GM18907 (cell line): ENCODE results near the gene AP1S2.
"Not testable (repeated sequence)": the region's sequence is repeated elsewhere in the genome, so short reads cannot be mapped to it uniquely, and the experiment has no call there.

Source experiments
- ATAC-seq: cut with Tn5 transposase; IDR thresholded peaks from one replicate; pipeline ENCODE4 v1.9.1; 2021; ENCODE audit warnings: mild to moderate bottlenecking, moderate library complexity; ENCODE audit not compliant: unreplicated experiment

AP1S2 gene

DNA sequence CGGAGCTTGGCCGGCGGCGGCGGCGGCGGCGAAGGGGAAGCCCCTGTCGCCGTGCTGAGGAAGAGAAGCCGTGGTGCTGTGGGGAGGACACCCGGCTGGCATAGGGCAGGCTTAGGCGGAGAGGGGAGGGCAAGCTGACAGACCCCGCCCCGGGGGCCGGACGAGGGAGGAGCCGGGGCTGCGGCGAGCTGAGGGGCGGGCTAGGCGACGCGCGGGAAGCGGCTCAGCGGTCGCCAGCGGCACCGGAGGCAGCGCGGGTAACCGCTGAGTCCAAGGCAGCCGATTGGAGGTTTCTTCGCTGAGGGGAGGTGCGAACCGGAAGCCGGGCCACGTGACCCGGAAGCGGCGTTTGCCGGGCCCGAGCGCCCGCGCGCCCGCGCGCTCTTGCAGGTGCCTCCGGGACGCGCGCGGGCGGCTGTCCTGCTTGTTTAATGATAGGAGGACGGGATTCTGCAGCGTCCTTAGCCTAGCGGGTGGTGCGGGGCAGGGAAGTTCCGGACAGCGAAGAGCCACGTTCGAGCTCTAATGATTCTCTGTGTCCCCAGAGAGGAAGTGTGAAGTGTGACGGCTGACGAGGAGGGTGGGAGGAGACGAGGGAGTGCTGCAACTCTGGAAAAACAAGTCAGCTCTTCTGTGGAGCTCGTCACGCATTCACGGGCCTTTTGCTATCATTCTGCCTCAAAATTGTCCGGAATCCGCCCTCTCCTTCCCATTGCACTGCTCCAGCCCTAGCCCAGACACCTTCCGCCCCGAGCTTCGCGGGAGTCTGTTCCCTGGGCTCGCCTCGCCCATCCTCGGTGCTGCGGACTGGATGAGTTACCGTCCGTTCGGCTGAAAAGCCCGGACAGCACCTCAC, at the start of gene AP1S2:
Gene AP1S2, minus strand, starts transcription at position 102 of the 856 bp plus-strand sequence. CDS start 2,289 bp downstream, outside the sequence.
- peak; percentile 96 for ATAC-seq

DNA sequence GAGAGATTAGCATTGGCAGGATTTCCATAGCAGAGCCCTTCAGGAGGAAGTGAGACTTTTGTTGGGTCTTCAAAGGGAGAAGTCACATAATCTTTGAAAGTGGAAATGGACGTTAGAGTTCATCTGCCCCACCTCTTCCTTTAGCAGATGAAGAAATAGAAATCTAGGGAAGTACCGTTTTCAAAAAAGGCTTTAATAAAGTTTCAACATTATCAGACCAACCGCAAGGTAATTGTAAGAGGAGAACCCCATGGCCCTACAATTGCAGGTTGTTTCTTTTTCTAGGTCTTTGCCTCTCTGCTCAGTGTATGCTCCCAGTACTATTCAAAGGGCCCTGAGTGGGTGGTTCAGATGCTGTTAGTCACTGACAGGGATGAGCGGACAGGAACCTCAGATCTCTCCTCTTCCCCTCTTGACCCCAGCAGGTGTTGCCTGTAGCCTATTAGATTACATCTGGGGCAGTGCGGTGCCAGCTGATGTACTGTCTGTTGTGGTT, 48.6 kb upstream of the AP1S2 start:
- ATAC-seq, result peak; percentile 96

DNA sequence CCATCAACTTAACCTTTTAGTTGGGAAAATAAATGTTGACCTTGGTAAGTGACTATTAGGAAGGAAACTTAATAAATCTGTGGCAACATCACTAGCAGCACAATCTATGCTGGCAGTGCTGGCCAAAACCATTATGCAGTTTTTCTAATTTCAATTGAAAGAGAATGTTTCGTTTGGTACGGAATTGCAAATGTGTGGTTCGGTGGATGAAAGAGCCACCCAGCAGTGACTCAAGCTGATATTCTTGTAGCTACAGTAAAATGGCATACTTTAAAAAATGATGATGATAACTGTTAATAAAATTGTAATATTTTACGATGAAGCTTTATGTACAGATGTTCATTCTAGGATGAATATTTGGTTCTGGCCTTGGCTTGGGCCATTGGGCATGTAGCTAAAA, 40.7 kb upstream of the AP1S2 start:
- no peak for ATAC-seq

DNA sequence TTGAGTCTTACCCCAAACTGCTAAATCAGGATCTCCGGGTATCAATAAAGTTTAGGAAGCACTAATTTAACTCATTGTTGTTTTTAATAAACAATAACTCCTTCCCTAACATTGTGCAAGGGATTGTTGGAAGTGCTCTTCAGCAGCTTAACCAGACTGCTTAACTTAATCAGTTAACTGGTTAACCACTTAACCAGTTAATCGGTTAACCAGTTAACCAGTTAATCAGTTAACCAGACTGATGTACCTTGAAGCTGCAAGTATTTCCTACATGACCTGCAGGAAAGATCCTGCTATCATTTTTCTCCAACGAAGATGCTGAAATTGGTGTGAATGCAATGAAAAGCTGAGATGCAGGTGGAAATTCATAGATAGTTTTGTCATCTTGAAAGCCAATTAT, 40.1 kb upstream of the AP1S2 start:
- no peak for ATAC-seq

DNA sequence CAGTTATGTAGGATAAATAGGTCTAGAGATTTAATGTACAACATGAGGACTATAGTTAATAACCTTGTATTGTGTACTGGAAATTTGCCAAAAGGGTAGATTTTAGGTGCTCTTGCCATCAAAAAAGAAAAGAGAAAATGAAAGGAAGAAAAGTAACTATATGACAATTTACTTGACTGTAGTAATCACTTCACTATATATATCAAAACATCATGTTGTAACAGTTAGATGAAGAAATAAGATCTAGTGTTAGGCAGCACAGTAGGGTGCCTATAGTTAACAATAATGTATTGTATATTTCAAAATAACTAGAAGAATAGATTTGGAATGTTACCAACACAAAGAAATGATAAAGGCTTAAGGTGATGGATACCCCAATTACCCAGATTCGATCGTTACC, 35.9 kb upstream of the AP1S2 start:
- ATAC-seq, result no peak

DNA sequence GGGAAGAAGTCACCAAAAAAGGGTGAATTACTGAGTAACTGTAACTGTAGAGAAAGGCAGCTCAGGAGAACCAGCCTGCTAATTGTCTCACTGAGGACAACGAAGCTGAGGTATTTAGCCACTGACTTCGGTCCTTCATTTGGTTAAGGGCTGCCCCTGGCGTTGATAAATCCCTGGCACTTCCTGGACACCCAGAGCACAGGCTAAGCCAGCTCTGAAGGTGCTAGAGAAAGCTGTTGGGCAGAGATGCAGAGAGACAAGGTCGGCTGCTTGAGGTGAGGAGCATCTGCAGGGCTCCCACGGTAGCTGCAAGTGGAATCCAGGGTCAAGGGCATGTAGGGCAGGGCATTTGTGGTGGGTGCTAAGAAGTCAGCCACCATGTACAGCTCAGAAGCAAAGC, 33.4 kb upstream of the AP1S2 start:
- no peak for ATAC-seq

DNA sequence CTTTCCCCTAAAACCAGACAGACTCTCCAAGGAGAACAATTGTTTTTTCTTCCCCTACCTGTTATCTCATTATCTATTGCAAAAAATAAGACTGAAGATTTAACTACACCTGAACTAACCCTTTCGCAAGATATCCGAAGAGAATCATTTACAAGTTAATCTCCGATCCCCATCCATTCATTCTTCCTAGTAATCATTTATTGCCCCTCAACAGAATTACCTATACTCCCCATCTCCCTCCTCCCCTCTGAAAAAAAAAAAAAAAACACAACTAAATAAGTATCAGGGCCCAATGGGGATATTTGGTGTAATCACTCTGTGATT, 28.9 kb upstream of the AP1S2 start:
- ATAC-seq, result no peak

DNA sequence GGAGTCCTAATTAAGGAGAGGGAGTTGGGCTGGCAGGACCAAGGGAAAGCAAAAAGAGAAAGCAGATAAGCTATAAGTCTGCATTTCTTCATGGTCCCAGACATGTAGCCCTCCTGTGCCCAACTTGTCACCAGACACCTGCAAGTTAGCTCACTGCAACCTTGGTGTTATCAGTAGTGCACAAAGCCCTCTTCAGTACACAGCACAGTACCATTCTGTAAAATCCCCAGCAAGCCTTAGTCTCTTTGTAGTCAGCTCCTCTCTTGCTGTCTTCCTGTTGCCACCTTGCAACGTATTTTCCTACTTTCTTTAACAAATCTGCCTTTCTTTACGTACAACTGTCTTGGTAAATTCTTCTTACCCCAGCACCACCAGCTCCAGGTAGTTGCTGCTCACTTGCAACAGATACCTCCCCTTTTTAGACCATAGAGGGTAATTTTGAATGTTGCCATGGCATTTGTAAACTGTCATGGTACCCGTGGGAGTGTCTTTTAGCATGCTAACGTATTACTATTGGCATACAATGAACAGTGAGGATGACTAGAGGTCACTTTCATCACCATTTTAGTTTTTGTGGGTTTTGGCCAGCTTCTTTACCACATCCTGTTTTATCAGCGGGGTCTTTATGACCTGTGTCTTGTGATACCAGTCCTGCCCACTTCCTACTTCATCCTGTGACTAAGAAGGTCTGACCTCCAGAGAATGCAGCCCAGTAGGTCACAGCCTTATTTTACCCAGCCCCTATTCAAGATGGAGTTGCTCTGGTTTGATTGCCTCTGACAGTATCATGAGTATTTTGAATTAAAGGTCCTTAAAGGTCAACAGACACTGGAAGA, 28.3 kb upstream of the AP1S2 start:
- peak; percentile 89 for ATAC-seq

DNA sequence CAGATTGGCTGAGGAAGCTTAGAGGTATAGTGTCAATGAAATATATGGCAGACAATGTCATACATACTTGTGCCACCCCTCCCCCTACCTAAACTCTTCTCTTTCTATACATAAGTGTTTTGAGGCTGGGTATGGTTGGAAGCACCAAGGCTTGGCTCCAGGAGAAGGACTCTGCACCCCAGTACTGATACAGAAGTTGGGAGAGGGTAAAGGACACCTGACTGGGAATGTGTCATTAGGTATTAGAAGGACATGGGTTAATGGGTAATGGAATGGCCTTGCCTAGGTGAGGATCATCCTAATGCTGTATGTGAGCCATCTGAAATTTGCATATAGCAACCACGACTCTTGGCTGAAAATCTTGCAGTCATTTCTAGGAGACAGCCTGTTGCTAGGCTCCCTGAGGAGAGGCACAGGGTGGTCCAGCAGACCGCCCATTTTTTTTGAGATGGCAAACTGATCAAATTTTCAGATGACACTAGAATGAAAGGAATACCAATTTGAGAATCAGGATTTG, 26.8 kb upstream of the AP1S2 start:
- peak; percentile 38 for ATAC-seq

DNA sequence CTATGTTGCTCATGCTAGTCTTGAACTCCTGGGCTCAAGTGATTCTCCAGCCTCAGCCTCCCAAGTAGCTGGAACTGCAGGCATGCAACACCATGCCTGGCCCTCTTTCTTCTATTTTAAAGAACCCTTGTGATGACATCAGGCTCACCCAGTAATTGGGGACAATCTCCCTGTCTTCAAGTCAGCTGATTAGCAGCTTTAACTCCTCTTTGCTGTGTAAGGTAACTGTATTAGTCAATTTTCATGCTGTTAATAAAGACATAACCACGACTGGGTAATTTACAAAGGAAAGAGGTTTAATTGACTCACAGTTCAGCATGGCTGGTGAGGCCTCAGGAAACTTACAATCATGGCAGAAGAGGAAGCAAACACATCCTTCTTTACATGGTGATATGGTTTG, 23.3 kb upstream of the AP1S2 start:
- not testable (repeated sequence) for ATAC-seq

DNA sequence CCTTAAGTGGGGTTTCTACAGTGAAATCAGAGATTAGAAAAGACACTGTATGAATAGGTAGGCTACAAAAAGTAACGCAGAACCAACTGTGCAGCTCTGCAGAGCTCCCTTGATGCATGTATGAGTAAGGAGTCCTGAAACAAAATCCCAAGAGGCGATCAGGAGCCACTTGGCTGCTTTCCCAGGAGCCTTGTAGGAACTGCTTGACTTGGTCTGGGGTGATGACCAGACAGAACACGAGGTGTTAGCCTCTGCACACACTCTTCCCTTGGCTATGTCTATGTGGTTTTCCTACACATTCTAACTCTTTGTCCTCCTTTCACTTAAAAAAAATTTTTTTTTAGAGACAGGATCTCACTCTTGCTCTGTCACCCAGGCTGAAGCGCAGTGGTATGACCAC, 22.8 kb upstream of the AP1S2 start:
- ATAC-seq, result no peak

DNA sequence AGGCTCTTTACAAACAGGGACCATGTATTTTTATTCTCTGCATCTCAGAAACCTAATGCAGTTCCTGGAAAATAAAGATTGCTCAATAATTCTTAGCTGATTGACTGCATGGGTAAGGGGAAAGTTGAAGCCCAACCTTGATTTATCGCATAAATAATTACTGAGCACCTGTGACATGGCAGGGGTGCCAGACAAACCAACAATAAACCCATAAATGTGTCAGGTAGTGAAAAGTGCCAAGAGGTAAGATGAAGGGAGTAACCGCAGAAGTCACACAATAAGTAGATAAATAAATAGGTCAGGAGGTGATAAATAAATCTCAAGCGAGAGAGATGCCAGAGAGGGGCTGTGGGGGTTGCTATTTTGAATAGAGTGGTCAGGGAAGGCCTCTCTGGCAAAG, 20.1 kb upstream of the AP1S2 start:
- ATAC-seq, result no peak

DNA sequence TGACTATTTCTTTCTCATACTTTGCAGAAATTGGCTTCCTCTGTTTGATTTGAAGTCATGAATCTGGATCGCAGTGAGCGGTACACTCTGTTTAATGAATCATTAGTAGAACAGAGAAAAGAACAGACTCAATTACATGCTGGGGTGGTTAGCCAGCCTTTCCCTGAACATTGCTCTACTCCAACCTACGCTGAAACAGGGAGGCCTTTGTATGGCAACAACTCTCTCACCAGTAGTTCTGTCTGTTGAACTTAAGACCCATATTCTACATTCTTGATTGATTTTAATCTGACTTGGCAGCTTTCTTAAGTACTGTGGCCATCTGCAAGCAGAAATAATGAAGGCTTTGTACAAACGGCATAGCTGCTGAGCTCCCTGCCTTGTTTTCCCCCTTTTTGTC, 19.0 kb upstream of the AP1S2 start:
- no peak for ATAC-seq

DNA sequence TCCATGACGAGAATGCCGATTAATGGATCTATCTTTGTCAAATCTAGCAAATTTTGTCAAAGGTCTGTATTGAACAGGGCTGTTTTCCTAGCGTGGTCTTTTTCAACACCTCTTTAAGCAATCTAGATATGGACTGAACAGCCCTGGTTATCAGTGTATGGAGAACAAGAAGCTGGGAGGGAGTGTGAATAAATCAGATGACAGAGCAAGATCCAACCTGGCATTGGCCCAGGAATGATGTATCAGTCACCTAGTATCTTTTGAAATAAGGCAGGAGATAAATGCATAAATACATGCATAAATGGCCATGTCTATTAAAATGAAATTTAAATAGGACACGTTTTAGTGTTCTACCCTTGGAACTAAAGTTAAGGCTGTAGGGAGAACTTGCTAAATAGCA, 15.7 kb upstream of the AP1S2 start:
- ATAC-seq, result no peak

DNA sequence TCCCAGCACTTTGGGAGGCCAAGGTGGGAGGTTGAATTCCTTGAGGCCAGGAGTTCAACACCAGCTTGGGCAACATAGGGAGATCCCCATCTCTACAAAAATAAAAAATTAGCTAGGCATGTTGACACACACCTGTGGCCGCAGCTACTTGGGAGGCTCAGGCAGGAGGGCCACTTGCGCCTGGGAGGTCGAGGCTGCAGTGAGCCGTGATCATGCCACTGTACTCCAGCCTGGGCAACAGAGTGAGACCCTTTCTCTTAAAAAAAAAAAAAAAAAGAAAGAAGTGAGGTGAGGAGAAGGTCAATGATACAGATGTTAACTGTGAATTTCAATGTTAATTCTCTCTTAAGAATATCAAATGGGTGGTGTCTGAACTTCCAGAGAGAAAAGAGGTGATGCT, 15.1 kb upstream of the AP1S2 start:
- ATAC-seq, result no peak

DNA sequence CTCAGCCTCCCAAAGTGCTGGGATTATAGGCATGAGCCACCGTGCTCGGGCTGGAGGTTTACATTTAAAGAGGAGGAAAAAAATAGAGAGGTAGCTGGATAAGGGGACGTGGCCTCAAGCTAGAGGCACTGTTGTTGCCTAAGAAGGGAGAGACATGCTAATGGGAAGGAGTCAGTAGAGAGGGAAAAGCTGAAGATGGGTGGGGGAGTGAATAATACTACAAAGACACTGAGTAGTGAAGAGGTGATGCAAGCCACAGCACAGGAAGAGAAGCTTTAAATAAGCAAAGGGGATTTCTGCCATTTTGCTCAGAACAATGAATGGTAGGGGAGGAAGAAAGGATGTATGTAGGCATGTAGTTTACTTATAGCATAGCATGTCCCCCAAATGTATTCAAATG, 11.5 kb upstream of the AP1S2 start:
- ATAC-seq, result no peak

DNA sequence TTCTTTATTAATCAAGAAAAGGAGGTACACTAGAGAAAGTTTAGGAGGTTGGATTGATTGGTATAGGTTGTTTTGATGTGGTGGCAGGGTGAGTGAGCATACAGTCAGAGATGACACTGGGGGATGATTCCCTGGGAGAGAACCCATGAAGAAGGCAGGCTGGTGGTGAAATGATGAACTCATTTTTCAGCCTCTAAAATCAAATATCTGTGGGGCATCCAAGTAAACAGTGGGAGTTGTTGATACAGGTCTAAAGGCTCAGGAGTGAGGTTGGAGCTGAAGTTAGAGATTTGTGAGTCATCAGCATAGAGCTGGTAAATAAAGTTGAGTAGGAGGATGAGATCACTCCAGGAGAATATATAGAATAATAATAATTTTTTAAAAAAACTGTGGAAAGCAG, 10.0 kb upstream of the AP1S2 start:
- no peak for ATAC-seq

DNA sequence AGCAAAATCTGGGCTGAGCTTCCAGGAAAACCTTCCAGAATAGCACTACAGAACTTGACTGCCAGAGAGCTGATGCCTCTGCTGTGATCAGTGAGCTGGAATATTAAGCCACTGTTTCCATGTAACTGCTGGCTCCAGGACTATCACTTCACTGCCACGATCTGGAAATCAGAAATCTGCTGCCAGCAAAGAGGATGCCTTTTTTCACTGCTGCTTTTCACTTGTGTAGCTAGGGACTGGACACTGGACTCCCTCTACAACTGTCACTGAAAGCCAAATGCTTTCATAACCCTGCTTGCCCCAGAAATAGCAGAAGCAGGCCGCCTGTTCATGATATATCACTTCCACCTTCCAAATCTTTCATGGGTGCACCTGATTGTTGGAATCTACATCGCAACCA, 9.4 kb upstream of the AP1S2 start:
- ATAC-seq, result no peak

DNA sequence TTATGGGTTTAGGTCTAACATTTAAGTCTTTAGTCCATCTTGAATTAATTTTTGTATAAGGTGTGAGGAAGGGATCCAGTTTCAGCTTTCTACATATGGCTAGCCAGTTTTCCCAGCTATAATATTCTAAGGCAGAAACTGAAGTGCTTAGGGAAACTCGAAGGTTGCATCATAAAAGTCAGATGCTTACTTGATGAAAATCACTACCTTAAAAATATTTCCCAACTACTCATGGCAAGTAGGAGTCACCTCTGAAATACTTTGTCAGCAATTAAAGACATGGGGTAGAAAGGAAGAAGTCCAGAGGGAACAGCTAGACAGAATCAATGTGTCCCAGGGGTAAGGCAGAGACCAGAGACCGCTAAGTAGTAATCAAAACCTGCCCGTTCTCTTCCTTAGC, 6.3 kb upstream of the AP1S2 start:
- ATAC-seq, result no peak

DNA sequence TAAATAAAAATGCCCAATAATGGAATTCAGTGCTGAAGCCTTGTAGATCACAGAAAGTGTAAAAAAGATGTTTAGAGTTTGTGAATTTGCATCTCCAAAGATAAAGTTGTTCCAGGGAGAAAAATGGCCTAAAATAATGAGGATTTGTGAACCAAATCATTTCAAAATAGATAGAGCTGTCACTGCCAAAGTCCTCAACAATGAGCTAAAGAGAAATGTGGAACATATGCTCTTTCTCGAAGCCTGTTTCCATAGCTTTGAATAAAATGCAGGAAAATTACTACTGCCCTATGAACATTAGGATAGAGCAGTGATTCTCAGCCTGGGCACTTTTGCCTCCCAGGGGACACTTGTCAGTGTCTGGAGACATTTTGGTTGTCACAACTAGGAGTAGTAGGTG, 3.4 kb upstream of the AP1S2 start:
- ATAC-seq, result no peak

DNA sequence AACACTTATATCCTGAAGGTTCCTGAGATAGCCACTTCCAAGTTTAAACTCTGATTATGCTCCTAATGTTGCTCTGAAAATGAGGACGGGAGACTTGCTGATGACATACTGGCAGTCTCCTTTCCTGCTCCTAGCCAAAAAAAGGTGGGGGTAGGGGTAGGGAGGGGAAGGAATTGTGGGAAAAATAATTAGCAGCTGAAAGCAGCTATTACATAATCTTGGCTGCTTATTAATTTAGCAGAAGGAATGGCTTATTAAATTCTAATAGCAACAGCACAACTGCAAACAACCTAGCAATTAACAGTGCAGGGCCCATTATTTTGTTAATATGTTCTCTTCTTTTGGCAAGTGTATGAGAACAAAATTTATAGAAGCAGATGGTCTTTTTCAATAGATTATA, 2.0 kb upstream of the AP1S2 start:
- ATAC-seq, result no peak

DNA sequence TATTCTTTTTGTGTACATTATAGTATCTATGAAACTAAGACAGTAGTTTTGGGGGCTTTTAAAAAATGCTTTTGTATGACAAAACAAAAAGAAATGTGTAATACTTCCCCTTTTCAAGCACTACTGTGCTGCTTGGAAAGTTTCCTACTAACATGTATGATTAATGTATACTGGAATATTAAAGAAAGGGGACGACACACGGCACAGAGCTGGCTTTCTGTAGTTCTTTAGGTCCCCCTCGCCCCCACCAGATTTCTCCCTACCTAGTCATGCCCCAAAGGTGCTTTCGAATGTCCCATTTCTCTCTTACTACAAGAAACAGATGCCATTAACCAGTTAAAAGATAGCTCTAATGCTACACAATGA, 1.6 kb upstream of the AP1S2 start:
- ATAC-seq, result no peak
